ENCODE measurements around the gene ABCA10. TPM values are rescaled to one million over a fixed set of nuclear protein-coding genes. Genes with fewer than 3 reads are reported as not detected.

Gene ABCA10
- total RNA-seq, 1 experiment from 2014 or later: 0.34 TPM

GRCh38 chr17:69175262-69175624, 53.4 kb downstream of the ABCA10 start:
- Histone ChIP-seq H2AFZ (ENCODE audit: low read depth, low read length, poor library complexity, severe bottlenecking) (peak overlapping the region; percentile 76), H3K27me3 (ENCODE audit: insufficient read depth, low read length) (no peaks in the 10 kb centered on the region), H3K4me1 (ENCODE audit: control insufficient read depth in 1 of 2, insufficient read depth in 2 of 2, low read length in 2 of 2) (peaks cover 7 to 16% of the 10 kb centered on the region in 2 experiments), H3K9ac (ENCODE audit: low read length) (no peak overlapping the region), H3K4me2 (ENCODE audit: low read length) (peak overlapping the region; percentile 44; the same call in 1 of the 2 replicates), H3K9me2 (ENCODE audit: insufficient read depth) (no peaks in the 10 kb centered on the region; the same call in 1 of the 2 replicates), H4K20me1 (ENCODE audit: insufficient read depth) (no peaks in the 10 kb centered on the region), H3K4me3 (replicated peaks in 1 of 2; ENCODE audit: low read depth in 1 of 2, low read length in 2 of 2) (no peak overlapping the region), H3K27ac (ENCODE audit: low read depth, low read length) (no peak overlapping the region), H3K9me3 (ENCODE audit: control insufficient read depth in 1 of 2, insufficient read depth in 1 of 2, low read depth in 1 of 2, low read length in 2 of 2) (no peaks in the 10 kb centered on the region), H3K36me3 (ENCODE audit: control insufficient read depth in 1 of 2, insufficient read depth in 2 of 2, low read length in 2 of 2) (no peaks in the 10 kb centered on the region), H3K79me2 (ENCODE audit: insufficient read depth, low read length) (no peaks in the 10 kb centered on the region)
- DNase-seq (ENCODE audit: low read depth, low spot score) (no peak), ATAC-seq (no peak)
- ChIA-PET CTCF (no interaction called here), POLR2A (no interaction called here), RAD21 (ENCODE audit: low non-redundant PET in 1 of 2, low total read pairs in 2 of 2, uncharacterized antibody in 2 of 2, unreplicated experiment in 2 of 2) (no interaction called here)
- intact Hi-C loops (cut with micrococcal nuclease): no loop called here
- TF ChIP-seq POLR2AphosphoS5 (IDR thresholded peaks at IDR 0.05; ENCODE audit: low read depth, low read length) (no peak), FOSL1 (IDR thresholded peaks at IDR 0.05; ENCODE audit: low read depth) (no peak), SIN3A (IDR thresholded peaks at IDR 0.05; ENCODE audit: low read depth) (peak; percentile 29; the same call in 1 of the 2 replicates), ATF3 (IDR thresholded peaks at IDR 0.05) (no peak)
- BruUV-seq (replicated peaks): TSS peak; percentile 94

- Histone ChIP-seq H2AFZ (ENCODE audit: low read depth, low read length, poor library complexity, severe bottlenecking) (peak overlapping the region; percentile 44), H3K9me3 (ENCODE audit: control insufficient read depth in 1 of 2, insufficient read depth in 1 of 2, low read depth in 1 of 2, low read length in 2 of 2) (no peaks in the 10 kb centered on the region), H3K27me3 (ENCODE audit: insufficient read depth, low read length) (no peaks in the 10 kb centered on the region), H3K4me2 (ENCODE audit: low read length) (no peak overlapping the region), H3K9ac (ENCODE audit: low read length) (no peak overlapping the region), H3K79me2 (ENCODE audit: insufficient read depth, low read length) (no peaks in the 10 kb centered on the region), H3K4me3 (replicated peaks in 1 of 2; ENCODE audit: low read depth in 1 of 2, low read length in 2 of 2) (no peak overlapping the region), H4K20me1 (ENCODE audit: insufficient read depth) (no peaks in the 10 kb centered on the region), H3K4me1 (ENCODE audit: control insufficient read depth in 1 of 2, insufficient read depth in 2 of 2, low read length in 2 of 2) (peaks cover 7 to 16% of the 10 kb centered on the region in 2 experiments), H3K9me2 (ENCODE audit: insufficient read depth) (no peaks in the 10 kb centered on the region; the same call in 1 of the 2 replicates), H3K27ac (ENCODE audit: low read depth, low read length) (no peak overlapping the region), H3K36me3 (ENCODE audit: control insufficient read depth in 1 of 2, insufficient read depth in 2 of 2, low read length in 2 of 2) (no peaks in the 10 kb centered on the region)
- TF ChIP-seq ATF3 (IDR thresholded peaks at IDR 0.05) (no peak), YY1 (IDR thresholded peaks at IDR 0.05; ENCODE audit: extremely low read depth, insufficient replicate concordance, low read depth, low read length) (no peak), ELF1 (IDR thresholded peaks at IDR 0.05; ENCODE audit: borderline replicate concordance, low read depth) (no peak), SRF (IDR thresholded peaks at IDR 0.05; ENCODE audit: low read depth) (no peak)
- ATAC-seq: no peak
- no TSS peak for BruUV-seq (replicated peaks)
- CTCF ChIA-PET: interaction anchor here (1.3 kb wide), 1 partner anchor 401 kb away, joined by 3 read pairs; no protein-coding TSS in a partner anchor
- POLR2A ChIA-PET: no interaction called here
- RAD21 ChIA-PET (ENCODE audit: low non-redundant PET in 1 of 2, low total read pairs in 2 of 2, uncharacterized antibody in 2 of 2, unreplicated experiment in 2 of 2): no interaction called here
- intact Hi-C loops (cut with micrococcal nuclease): no loop called here
- DNase-seq (ENCODE audit: low read depth, low spot score): no peak
Observed at GRCh38 chr17:69173118-69173517, 55.5 kb downstream of the ABCA10 start.
